Measurements from ENCODE around the gene FHIT. TPM values are rescaled to one million over a fixed set of nuclear protein-coding genes. Genes with fewer than 3 reads are reported as not detected.

The FHIT gene
- total RNA-seq, 1 donor from 2014 or later: 10.2 TPM

DNA sequence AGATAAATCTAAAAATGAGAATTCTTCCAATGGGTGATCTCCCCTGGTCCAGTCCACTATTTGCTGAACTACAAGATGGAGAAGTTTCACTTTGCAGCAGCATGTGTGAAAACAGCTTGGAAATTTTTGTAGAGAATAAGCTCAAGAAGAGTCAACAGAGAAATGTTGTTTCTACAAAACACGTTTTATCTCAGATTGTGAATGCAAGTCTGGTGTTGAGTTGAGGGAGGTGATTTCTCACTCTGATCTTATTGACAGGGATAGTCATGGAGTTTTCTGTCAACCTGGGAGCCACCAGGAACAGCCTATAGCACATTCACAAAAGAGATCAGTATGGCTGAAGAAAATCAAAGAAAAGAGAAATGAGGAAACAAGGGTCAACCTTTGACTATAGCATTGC, 1220.3 kb downstream of the FHIT start:
- no peak for DNase-seq (ENCODE audit: low spot score)

DNA sequence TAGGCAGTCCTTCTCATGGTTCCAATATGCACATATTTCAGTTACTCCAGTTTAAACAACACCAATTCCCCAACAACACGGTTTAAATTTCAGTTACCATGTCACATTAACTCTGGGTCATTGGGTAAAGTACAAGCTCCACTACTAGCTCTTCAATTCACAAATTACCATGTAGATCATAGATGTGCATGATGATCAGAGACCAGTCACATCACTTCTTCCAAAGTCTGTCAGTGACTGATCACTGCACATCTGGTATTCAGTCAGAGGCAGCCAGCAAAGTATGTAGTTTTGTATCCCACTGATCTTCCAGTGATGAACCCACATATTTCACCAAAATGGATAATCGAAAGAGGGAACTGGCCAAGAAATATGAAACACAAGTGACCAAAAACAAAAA, 1223.0 kb downstream of the FHIT start:
- DNase-seq (ENCODE audit: low spot score) (no peak), ATAC-seq (no peak)
- intact Hi-C loops (cut with DNase I): no loop called here

More for the DNA sequence above, 1220.3 kb downstream of the FHIT start:
- ATAC-seq: no peak
- intact Hi-C loops (cut with DNase I): no loop called here

DNA sequence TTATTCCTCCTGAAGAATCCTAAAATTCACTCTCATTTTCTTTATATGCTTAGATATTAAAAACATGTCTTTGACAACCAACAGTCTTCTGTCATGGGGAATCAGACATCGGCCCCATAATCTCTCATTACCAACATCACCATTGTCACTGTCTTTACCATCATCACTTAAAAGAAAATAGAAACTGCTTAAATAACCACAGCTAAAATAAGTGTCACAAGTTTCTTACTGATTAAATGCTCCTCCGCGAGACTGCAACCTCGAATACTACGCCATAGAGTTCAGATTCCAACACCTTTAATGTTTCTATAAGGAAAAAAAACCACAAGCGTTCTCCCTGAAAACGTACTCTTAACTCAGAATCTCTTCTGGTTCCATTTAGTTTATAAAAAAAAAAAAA, 1223.9 kb downstream of the FHIT start:
- intact Hi-C loops (cut with DNase I): no loop called here
- ATAC-seq (no peak), DNase-seq (ENCODE audit: low spot score) (no peak)

DNA sequence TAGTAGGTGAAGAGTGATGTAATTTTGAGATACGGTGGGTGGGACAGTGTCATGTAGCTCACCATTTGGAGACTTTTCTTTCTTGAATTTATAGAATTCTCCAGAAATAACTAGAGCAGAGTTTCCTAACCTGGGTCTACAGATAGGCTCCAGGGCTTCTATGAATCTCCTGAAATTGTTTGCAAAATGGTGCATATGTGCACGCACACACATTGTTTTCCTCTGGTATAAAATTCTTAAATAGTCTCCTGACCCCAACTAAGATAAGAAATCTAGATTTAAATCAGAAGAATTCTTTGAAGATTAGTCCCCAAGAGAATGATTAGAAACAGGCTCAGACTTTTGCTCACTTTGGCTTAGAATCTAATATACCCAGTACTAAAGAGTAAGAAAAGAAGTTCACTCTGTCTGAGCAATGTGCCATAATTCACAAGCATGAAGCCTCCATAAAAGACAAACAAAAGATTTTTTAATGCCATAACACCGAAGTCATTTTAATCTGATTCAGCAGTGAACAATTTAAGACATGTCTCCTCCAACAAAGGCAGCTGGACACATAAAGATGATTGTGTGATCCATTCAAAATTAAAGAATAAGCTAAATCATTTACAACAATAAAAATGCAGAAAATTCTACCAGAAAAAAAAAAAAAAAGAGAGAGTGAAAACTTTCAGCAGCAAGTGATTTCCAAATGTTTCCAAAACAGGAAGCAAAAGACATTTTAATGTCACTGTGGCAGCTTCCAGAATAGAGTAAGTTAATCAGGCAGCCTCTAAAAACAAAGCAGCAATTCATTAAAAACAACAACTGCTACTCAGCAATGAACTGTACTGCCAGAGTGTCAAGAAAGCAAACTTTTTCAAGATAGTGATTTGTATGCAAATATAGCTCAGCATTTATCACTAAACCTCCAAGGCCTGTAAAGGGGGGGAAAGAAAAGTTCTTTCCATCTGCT, 1225.9 kb downstream of the FHIT start:
- intact Hi-C loops (cut with DNase I): no loop called here
- DNase-seq (ENCODE audit: low spot score) (no peak), ATAC-seq (no peak)

DNA sequence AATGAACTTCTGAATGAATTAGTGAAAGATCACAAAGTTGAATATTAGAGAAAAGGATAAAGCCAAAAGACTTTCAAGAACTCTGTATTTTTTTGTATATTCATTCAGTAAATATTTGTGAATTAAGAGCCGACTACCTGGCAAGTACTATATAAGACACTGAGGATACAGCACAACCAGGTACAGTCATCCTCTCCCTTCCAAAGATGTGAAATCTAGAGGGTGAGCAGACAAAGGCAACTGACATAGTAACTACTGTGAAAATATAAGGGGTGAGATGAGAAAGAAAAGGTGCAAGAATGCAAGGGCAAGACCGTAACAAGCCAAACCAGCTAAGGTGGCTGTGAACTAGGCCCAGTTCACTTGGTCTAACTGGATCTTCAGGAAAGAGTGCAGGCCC, 1226.9 kb downstream of the FHIT start:
- ATAC-seq (no peak), DNase-seq (ENCODE audit: low spot score) (no peak)
- intact Hi-C loops (cut with DNase I): no loop called here

DNA sequence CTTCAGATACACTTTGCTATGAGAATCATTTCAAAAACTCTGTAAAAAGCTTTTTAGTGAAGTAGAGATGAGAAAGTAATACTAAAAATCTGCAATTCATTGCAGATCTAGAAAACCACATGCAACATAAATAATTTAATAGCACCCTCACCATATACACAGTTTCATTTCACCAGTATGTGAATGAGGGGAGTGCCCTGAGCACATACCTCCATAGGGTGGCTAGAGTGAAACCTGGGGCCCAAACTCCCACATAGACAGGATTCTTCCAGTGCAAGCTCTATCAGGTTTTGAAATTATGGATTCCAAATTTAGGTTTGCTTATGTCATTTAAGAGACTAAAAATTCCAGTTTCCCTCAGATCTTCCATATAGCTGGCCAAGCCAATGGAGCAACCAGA, 1228.1 kb downstream of the FHIT start:
- intact Hi-C loops (cut with DNase I): no loop called here
- ATAC-seq: no peak
- no peak for DNase-seq (ENCODE audit: low spot score)

DNA sequence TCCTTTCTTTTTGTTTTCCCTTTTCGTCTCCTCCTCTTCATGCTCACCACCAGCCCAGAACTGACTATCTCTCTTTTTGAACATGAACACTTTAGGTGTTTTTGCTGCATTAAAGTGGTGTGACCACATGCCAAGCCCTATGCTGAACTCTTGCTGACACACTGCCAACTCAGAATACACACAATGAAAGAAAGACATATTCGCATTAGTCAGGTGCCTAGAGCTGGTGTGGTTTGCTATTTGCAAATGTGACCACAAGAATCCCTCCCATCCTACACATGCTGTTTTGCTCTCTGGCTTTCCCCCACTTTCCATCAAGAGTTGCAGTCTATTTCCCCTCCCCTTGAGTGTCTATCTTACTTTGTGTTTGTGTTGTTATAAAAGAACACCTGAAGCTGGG, 1233.6 kb downstream of the FHIT start:
- no peak for ATAC-seq
- intact Hi-C loops (cut with DNase I): no loop called here
- DNase-seq (ENCODE audit: low spot score): no peak

DNA sequence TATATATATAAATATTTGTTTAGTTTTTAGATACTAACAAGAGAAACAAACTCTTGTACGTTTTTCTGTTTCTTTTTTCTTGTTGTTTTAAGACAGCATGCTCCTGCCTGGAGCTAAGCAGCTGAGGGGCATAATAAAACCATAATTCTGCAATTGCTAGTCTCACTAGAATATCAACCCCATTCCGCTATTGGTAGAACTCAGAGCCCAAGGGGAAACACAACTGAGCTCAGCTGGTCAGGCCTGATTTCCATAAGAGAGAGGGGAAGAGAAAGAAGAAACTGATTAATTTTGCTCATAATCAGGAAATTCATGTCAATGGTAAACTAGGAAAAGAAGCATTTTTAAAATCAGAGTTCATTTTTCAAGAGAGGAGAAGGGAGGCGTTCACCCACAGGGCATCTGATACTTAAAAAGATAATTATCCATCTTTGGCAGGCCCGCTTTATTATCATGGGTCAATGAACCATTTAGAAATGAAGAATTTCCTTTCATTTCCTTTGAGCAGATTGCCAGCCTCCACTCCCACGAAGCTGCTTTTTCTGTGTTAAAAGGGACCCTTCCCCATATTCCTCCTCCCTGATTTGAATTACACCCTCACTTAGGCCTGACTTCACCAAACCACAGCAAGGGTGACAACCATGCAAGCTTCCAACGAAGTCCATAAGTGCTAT, 1236.1 kb downstream of the FHIT start:
- ATAC-seq (no peak), DNase-seq (ENCODE audit: low spot score) (no peak)
- intact Hi-C loops (cut with DNase I): no loop called here

DNA sequence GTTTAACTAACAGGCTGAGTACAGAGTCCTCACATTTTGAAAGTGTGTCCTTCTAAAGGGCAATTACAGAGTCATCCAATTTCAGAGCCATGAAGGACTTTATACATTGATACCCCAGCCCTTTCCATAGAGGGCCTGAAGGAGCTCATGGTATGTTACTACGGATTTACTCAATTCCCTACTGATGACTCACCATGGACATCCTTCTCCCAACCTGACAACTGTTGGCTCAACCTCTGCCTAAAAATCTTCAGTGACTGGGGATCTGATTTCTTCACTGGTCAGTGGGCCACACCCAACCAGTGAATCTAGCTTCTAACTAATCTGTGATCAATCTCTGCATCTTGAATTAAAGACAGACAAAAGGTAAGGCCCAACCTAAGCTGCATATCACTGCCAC, 1238.0 kb downstream of the FHIT start:
- no peak for DNase-seq (ENCODE audit: low spot score)
- intact Hi-C loops (cut with DNase I): no loop called here
- ATAC-seq: no peak

DNA sequence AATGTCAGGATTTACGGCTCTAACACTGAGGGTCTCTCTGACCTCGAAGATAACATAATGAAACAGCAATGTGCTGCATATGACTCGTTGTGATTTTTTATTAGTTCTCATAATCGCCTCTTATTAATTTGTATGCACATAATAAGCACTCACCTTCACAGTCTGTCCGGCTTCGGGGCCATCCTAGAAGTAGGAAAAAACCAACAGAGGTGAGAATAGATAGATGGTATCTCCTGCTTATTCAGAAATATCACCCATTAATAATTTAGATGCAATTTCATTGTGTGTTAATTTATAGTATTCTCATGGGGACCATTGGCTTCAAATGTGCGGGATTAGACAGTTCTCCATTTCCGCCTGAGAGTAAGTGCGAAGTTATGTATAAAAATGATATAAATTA, 1240.0 kb downstream of the FHIT start:
- no peak for DNase-seq (ENCODE audit: low spot score)
- no peak for ATAC-seq
- intact Hi-C loops (cut with DNase I): no loop called here

DNA sequence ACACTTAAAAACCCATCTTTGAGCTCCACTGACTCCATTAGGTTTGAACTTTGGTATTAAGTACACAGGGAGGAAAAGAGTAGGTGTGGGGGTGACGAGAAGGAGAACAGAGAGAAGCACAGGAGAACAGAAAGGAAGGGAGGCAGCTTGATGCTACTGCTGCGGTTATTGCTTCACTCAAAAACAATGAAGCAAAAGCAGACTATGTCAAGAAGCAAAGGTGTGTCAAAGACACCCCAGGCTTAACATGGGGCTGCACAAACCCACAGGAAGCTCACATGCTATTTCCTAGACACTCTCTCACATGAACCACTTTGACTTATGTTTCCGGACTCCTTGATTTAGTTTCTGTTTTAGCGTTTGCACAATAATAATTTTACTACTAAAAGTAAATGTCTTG, 1240.5 kb downstream of the FHIT start:
- intact Hi-C loops (cut with DNase I): no loop called here
- ATAC-seq (peak; percentile 34), DNase-seq (ENCODE audit: low spot score) (no peak)

DNA sequence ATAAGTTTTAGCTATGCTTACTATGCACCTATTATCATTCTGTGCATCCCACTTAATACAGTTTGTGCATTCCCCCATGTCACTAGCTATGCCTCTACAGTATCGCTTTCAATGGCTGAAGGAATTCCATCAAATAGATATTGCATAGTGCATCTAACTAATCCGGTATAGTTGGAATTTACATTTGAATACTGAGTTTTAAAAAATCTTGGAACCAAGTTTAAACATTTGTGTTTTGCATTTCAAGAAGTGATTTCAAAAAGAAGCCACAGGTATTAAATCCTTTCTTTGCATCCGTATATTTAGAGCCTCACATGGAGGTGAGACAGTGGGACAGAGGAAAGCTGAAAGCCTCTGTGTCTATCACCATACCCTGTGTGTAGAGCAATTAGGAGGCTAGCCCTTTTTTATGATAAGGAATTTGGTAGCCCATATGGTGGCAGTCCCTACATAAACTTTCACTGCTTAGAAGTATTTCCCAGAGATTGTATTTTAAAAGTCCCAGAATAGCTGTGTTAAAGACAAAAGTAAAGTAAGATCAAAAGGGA, 1241.2 kb downstream of the FHIT start:
- no peak for DNase-seq (ENCODE audit: low spot score)
- intact Hi-C loops (cut with DNase I): no loop called here
- ATAC-seq: no peak

DNA sequence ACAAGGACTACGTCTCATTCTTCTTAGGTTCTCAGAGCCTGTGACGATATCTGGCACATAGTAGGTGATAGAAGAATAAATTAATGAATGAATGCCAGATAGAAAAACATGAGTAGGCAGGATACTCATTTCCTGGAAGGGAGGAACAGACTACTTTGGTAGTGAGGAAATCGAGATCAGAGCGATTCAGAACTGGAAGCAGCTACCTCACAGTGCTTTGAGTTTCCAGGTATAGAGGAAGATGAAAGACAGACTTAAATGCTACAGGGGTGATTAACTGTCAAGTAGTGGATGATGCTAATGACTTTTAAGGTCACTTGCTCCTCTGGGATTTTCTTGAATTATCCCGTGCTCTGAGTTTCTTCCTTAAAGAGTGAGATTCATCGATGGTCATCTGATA, 1249.9 kb downstream of the FHIT start:
- no peak for DNase-seq (ENCODE audit: low spot score)
- no peak for ATAC-seq
- intact Hi-C loops (cut with DNase I): no loop called here

DNA sequence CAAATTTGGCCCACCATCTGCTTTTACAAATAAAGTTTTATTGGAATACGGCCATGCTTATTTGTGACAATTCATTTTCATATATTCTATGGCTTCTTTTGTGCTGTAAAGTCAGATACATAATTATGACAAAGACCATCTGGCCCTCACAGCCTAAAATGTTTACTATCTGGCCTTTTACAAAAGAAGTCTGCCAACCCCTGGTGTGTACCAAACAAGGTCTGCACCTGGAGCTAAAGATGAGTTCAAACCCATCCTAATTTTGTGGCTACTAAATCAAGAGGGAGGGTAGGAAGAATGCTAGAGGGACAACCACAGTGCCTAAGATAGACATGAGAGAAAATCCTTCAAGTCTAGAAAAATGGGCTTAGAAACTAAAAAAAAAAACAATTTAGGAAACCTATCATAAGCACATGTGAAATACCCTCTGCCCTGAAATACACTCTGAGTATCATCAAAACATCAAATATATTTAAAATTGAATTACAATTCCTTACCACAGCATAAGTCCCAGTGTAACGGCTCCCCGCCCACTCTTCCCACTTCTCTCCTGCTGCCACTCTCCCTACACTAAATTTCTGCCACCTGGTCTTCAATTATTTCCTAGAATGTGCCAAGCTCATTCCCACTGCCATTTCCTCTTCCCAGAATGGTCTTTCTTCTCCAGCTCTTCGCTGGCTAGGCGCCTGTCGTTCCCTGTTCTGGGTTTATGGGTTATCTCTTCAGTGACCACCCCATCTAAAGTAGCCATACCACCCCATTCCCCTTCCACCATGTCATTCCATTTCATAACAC, 1250.7 kb downstream of the FHIT start:
- DNase-seq (ENCODE audit: low spot score): no peak
- no peak for ATAC-seq
- intact Hi-C loops (cut with DNase I): no loop called here

DNA sequence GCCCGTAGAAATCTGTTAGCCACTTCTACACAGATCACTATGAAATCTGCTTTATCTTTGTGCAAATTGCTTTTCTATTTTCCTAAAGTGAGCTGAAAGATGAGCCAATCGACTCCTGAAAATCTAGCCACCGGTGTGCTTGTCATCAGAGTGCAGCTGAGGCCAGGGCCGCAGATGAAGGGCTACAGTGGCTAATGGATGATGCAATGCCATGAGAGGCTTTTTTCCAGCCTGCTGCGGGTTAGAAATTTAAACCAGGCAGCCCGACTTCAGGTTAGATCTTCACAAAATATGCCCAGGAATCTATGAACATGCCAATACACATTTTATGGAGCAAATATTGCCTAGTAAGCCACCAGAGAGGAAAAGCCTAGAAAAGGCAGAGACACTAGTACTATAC, 1253.2 kb downstream of the FHIT start:
- DNase-seq (ENCODE audit: low spot score) (no peak), ATAC-seq (no peak)
- intact Hi-C loops (cut with DNase I): no loop called here

DNA sequence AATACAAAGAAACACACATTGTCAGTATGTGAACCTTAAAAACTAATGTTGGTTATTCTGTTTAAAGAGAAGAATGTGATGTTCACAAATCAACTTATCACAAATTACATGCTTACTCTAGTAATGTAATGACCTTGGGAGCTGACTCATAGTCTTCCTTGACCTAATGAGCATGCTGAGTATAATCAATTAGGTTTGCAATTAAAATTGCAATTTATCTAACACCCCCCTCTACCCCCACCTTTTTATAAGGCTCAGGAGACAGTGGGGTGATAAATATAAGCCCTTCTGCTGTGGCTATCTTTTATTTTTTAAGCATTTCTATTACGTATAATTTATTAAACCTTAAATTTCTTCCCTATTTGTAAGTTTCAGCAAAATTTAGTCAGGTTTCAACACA, 1253.7 kb downstream of the FHIT start:
- ATAC-seq: no peak
- intact Hi-C loops (cut with DNase I): no loop called here

DNA sequence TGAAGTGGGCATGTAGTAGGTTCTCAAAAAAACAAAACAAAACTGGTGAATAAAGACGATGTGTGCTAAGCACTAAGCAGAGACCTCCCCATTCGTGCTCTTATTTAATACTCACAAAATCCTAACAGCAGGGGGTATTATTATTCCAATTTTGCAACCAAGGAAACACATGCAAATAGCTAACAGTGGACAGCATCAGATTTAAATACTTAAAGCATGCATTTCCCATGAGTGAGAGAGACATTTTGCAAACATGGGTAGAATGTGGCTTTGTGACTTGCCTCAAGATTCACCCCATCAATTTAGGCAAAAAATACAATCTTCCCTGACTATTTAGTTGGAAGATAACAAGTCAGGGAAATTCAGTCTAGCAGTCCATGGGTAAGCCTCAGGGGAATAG, 1255.2 kb downstream of the FHIT start:
- intact Hi-C loops (cut with DNase I): no loop called here
- DNase-seq (ENCODE audit: low spot score) (no peak), ATAC-seq (no peak)

More for the DNA sequence above, 1253.7 kb downstream of the FHIT start:
- DNase-seq (ENCODE audit: low spot score): no peak

DNA sequence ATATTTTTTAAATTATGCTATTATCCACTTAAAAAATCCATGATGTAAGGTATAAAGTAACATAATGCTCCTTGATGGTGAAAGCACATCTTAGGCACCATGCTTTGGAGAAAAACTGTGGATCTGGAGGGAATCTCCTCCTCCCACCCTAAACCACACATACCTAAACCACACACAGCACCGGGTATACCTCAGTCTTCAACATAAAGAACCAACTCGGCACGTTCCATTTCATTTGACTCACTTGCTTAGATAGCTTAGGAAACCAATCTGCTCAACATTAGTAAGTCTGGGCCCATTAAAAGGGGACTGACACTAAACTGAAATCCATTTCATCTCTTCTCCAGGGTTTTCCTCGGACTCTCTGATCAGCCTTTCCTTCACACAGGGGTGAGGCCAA, 1255.7 kb downstream of the FHIT start:
- DNase-seq (ENCODE audit: low spot score) (no peak), ATAC-seq (no peak)
- intact Hi-C loops (cut with DNase I): no loop called here

DNA sequence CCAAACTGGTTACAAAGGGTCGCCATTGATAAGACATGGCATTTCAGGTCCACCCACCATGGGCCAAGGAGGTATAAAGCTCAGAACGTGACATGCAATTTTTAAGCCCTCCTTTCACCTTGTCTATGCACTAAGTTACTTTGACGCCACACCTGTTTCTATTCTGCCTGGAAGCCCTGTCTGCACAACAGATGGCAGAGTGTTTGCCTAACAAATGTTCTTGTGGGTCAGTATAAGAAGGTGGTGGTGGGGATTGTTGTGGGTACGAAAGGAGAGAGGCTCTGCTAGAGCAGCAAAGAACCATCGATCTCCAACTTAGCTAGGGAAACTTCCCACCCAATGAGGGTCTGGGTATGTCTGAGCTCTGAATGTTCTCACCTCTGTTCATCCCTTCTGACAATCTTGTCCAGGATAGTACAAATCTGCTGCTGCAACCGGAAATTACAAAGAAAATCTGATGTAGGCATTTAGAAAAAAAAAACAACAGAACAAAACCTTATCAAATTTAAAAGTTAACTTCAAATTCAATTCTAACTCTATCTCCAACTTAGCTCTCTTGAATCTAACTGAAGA, 1256.4 kb downstream of the FHIT start:
- no peak for DNase-seq (ENCODE audit: low spot score)
- no peak for ATAC-seq
- intact Hi-C loops (cut with DNase I): no loop called here

Measured in sciatic nerve (tissue), 2 donors.